Endothelial cell of umbilical vein (primary cell): ENCODE measurements around the gene A3GALT2. TPM values are rescaled to one million over a fixed set of nuclear protein-coding genes. Genes with fewer than 3 reads are reported as not detected.

ENCODE experiments used
- BruUV-seq: library from RNA; stranded (reverse); fragments of 400-500 nt; replicated peaks from 2 replicates; lab custom pipeline; 2021; lab: Mats Ljungman, UMichigan
- CTCF ChIA-PET: fragments of 300-600, 350-600 bp; sonication (Branson Sonifier 250); formaldehyde crosslinking; loops from one replicate; lab custom pipeline; 2021; ENCODE audit warnings: antibody characterized with exemption, inconsistent platforms; lab: Charles Lee
- POLR2A ChIA-PET: fragments of 300-600, 350-600 bp; sonication (Branson Sonifier 250); formaldehyde crosslinking; loops from one replicate; lab custom pipeline; 2021; ENCODE audit warnings: antibody characterized with exemption, inconsistent platforms; lab: Charles Lee
- DNase-seq: peaks from one replicate; pipeline ENCODE4 v3.0.0-alpha.2; 2011; ENCODE audit warnings: low read depth, low spot score
- FAIRE-seq: peaks from 2 replicates; lab custom pipeline; 2011; peaks lifted over from hg19 to GRCh38; lab: Jason Lieb, UNC
- H2AFZ ChIP-seq: 2 replicates; pipeline ENCODE4 v1.6.0; 2012; ENCODE audit warnings: low read depth, low read length, control low read depth, inconsistent platforms
- H3K27ac ChIP-seq: 2 replicates; pipeline ENCODE4 v1.5.1; 2011; ENCODE audit warnings: low read depth, mild to moderate bottlenecking, control low read depth, low read length, moderate library complexity; ENCODE audit not compliant: insufficient read depth
- H3K27me3 ChIP-seq, 2 experiments: 2 replicates each; pipeline versions ENCODE4 v1.6.0 to v1.6.1; 2011; ENCODE audit warnings: low read length in 2 of 2, mixed read lengths in 1 of 2; ENCODE audit not compliant: control insufficient read depth in 2 of 2, insufficient read depth in 2 of 2
- H3K36me3 ChIP-seq, 2 experiments: 2 replicates in 1 of 2; 3 replicates in 1 of 2; pipeline ENCODE4 v1.5.1; 2011; ENCODE audit warnings: low read length in 2 of 2, mild to moderate bottlenecking in 1 of 2, moderate library complexity in 1 of 2; ENCODE audit not compliant: control insufficient read depth in 2 of 2, insufficient read depth in 2 of 2; ENCODE audit errors: extremely low read depth in 1 of 2
- H3K4me1 ChIP-seq: 3 replicates; pipeline ENCODE4 v1.5.1; 2011; ENCODE audit warnings: mild to moderate bottlenecking, low read length; ENCODE audit not compliant: control insufficient read depth, insufficient read depth; ENCODE audit errors: extremely low read depth
- H3K4me2 ChIP-seq: 2 replicates; pipeline ENCODE4 v1.6.1; 2011; ENCODE audit warnings: low read length, control low read depth, mixed read lengths; ENCODE audit not compliant: insufficient read depth
- H3K4me3 ChIP-seq, 3 experiments: fragments of 200-600 bp in 1 of 3; sonication (generic), shearing (Covaris generic) in 1 of 3; replicated peaks in 1 of 3; 2 replicates each; pipeline ENCODE4 v1.5.1; 2011 to 2016; ENCODE audit warnings: control low read depth in 3 of 3, low read length in 3 of 3, mild to moderate bottlenecking in 2 of 3, inconsistent platforms in 1 of 3, low read depth in 1 of 3, moderate library complexity in 1 of 3; ENCODE audit not compliant: insufficient read depth in 1 of 3
- H3K79me2 ChIP-seq: 2 replicates; pipeline ENCODE4 v1.6.0; 2012; ENCODE audit warnings: low read length, inconsistent platforms; ENCODE audit not compliant: control insufficient read depth, insufficient read depth
- H3K9ac ChIP-seq: replicated peaks from 2 replicates; pipeline ENCODE3; 2011; ENCODE audit warnings: low read length, control low read depth; ENCODE audit not compliant: insufficient read depth; ENCODE audit errors: extremely low read depth
- H3K9me1 ChIP-seq: replicated peaks from 3 replicates; pipeline ENCODE4 v1.6.0; 2011; ENCODE audit warnings: mild to moderate bottlenecking, low read length; ENCODE audit not compliant: control insufficient read depth, insufficient read depth; ENCODE audit errors: extremely low read depth
- H3K9me3 ChIP-seq: replicated peaks from 2 replicates; pipeline ENCODE4 v1.5.1; 2012; ENCODE audit warnings: low read length, inconsistent platforms; ENCODE audit not compliant: control insufficient read depth, insufficient read depth
- H4K20me1 ChIP-seq: replicated peaks from 2 replicates; pipeline ENCODE3; 2011; ENCODE audit warnings: mild to moderate bottlenecking, low read length; ENCODE audit not compliant: control insufficient read depth, insufficient read depth; ENCODE audit errors: extremely low read depth
- EZH2 ChIP-seq: IDR thresholded peaks from 2 replicates; pipeline ENCODE4 v1.6.1; 2012; ENCODE audit warnings: borderline replicate concordance, low read depth, mild to moderate bottlenecking, moderate library complexity, low read length, inconsistent platforms; ENCODE audit not compliant: severe bottlenecking
- FOS ChIP-seq: IDR thresholded peaks from 2 replicates; pipeline ENCODE4 v1.6.1; 2011; ENCODE audit warnings: mild to moderate bottlenecking, low read length, moderate library complexity, borderline replicate concordance; ENCODE audit not compliant: insufficient read depth
- GATA2 ChIP-seq: IDR thresholded peaks from 2 replicates; pipeline ENCODE4 v1.7.0; 2011; ENCODE audit warnings: low read depth, mild to moderate bottlenecking, moderate library complexity, mixed read lengths, low read length; ENCODE audit not compliant: insufficient read length, insufficient read depth
- JUN ChIP-seq: IDR thresholded peaks from 2 replicates; pipeline ENCODE4 v1.6.1; 2011; ENCODE audit warnings: borderline replicate concordance, low read depth; ENCODE audit not compliant: insufficient read length, insufficient read depth
- MYC ChIP-seq: IDR thresholded peaks from one replicate; pipeline ENCODE4 v1.6.1; 2011; ENCODE audit warnings: mild to moderate bottlenecking, low read depth, low read length
- POLR2A ChIP-seq: IDR thresholded peaks from 2 replicates; pipeline ENCODE4 v1.6.1; 2012; ENCODE audit warnings: low read depth, mild to moderate bottlenecking, control low read depth, low read length
- POLR2AphosphoS5 ChIP-seq: IDR thresholded peaks from 2 replicates; pipeline ENCODE4 v1.6.1; 2012; ENCODE audit warnings: low read depth, mild to moderate bottlenecking, control low read depth, low read length, moderate library complexity; ENCODE audit not compliant: insufficient read depth
- dilution Hi-C: fragments of 300-500 bp; cut with MboI; formaldehyde crosslinking; loops from one replicate; pipeline ENCODE4 v1.15.0; 2019; ENCODE audit warnings: low sequenced_read_pairs; ENCODE audit not compliant: extremely low pct_ligation_motif_present
- intact Hi-C: fragments of 100-400 bp; cut with micrococcal nuclease; formaldehyde crosslinking; loops from one replicate; pipeline ENCODE4 v1.10.0; 2022
- polyA plus RNA-seq, 4 experiments: library from polyadenylated mRNA; depleted of rRNA in 3 of 4; stranded (reverse) in 3 of 4; unstranded in 1 of 4; fragments of >200 nt; gene quantifications; 2 replicates each; pipeline versions ENCODE4 v1.2.1 to v1.2.3, GENCODE V29; 2011 to 2012; ENCODE audit warnings: missing spikeins in 1 of 4
- total RNA-seq: library from RNA; stranded (reverse); gene quantifications from 2 replicates; pipeline ENCODE4 v1.2.3, GENCODE V29; 2021
- TF ChIP-seq, protein P1 (sequence below): IDR thresholded peaks from 2 replicates; pipeline ENCODE4 v1.6.1; 2011; ENCODE audit not compliant: insufficient read depth, insufficient read length
- TF ChIP-seq, protein P2 (sequence below), 2 donors: IDR thresholded peaks; 1 replicate in 1 of 2; 2 replicates in 1 of 2; pipeline ENCODE4 v1.5.1; 2011; ENCODE audit warnings: low read length in 2 of 2, mild to moderate bottlenecking in 2 of 2, moderate library complexity in 2 of 2, control low read depth in 1 of 2, inconsistent platforms in 1 of 2, low read depth in 1 of 2; ENCODE audit not compliant: insufficient read depth in 1 of 2; ENCODE audit errors: extremely low read depth in 1 of 2

Gene A3GALT2
- total and polyA plus RNA-seq, 2 donors (not counting 3 experiments of a cell fraction or from before 2014, with no cell fraction given): not detected

DNA sequence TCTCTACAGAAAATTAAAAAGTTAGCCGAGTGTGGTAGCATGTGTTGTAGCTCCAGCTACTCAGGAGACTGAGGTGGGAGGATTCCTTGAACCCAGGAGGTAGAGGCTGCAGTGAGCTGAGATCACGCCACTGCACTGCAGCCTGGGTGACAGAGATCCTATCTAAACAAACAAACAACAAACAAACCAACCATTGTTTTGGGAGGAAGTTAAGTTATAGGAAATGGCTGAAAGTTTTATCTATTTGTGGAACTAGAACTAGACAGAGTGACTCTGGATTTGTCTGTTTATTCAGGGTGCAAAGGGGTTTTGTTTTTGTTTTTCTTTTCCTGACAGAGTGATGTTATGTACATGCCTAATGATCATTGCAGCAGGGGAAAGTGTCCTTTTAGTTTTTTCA lies 33.6 kb downstream of the A3GALT2 start:
- BruUV-seq: no TSS peak
- Histone ChIP-seq H4K20me1 (no peaks in the 10 kb centered on the region), H3K27ac (no peak overlapping the region), H3K79me2 (no peaks in the 10 kb centered on the region), H3K4me3 (no peak overlapping the region), H3K4me1 (peaks cover 4% of the 10 kb centered on the region), H3K27me3 (no peaks in the 10 kb centered on the region), H3K4me2 (no peak overlapping the region), H3K36me3 (peaks cover 3 to 4% of the 10 kb centered on the region in 2 experiments), H2AFZ (no peak overlapping the region), H3K9me1 (no peaks in the 10 kb centered on the region), H3K9ac (no peak overlapping the region), H3K9me3 (no peaks in the 10 kb centered on the region)
- FAIRE-seq: no peak
- DNase-seq: no peak
- POLR2A ChIA-PET: no interaction called here
- CTCF ChIA-PET: no interaction called here
- TF ChIP-seq MYC: no peak
- no peak for TF ChIP-seq EZH2
- TF ChIP-seq, protein P1, sequence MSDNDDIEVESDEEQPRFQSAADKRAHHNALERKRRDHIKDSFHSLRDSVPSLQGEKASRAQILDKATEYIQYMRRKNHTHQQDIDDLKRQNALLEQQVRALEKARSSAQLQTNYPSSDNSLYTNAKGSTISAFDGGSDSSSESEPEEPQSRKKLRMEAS: no peak
- TF ChIP-seq POLR2A: no peak
- TF ChIP-seq, protein P2, sequence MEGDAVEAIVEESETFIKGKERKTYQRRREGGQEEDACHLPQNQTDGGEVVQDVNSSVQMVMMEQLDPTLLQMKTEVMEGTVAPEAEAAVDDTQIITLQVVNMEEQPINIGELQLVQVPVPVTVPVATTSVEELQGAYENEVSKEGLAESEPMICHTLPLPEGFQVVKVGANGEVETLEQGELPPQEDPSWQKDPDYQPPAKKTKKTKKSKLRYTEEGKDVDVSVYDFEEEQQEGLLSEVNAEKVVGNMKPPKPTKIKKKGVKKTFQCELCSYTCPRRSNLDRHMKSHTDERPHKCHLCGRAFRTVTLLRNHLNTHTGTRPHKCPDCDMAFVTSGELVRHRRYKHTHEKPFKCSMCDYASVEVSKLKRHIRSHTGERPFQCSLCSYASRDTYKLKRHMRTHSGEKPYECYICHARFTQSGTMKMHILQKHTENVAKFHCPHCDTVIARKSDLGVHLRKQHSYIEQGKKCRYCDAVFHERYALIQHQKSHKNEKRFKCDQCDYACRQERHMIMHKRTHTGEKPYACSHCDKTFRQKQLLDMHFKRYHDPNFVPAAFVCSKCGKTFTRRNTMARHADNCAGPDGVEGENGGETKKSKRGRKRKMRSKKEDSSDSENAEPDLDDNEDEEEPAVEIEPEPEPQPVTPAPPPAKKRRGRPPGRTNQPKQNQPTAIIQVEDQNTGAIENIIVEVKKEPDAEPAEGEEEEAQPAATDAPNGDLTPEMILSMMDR (IDR thresholded peaks at IDR 0.05; ENCODE audit: extremely low read depth in 1 of 2, insufficient read depth in 1 of 2, low read depth in 1 of 2, low read length in 2 of 2): no peak
- TF ChIP-seq POLR2AphosphoS5: no peak
- no peak for TF ChIP-seq FOS
- TF ChIP-seq JUN: no peak
- no peak for TF ChIP-seq GATA2
- intact Hi-C loops: no loop called here
- dilution Hi-C loops: no loop called here
